Activated CD8-positive, alpha-beta memory T cell treated with anti-CD3 and anti-CD28 coated beads, Interleukin-2, amount 50 U/mL, for 24 hours (primary cell): ENCODE measurements around the gene PRR18.

Experiments used
- DNase-seq: peaks from one replicate; pipeline ENCODE4 v3.0.0-alpha.2; 2020; ENCODE audit errors: extremely low read depth

The PRR18 gene

GRCh38 chr6:166274739-166275370, 33.3 kb downstream of the PRR18 start:
- DNase-seq: no peak

GRCh38 chr6:166274163-166274562, 34.0 kb downstream of the PRR18 start:
- no peak for DNase-seq

- DNase-seq: no peak
Observed at GRCh38 chr6:166271376-166271765, 36.8 kb downstream of the PRR18 start.

GRCh38 chr6:166270706-166271375, 37.4 kb downstream of the PRR18 start:
- no peak for DNase-seq

- no peak for DNase-seq
Observed at GRCh38 chr6:166269301-166270039, 38.7 kb downstream of the PRR18 start.

GRCh38 chr6:166268431-166268830, 39.8 kb downstream of the PRR18 start:
- no peak for DNase-seq

GRCh38 chr6:166267526-166267925, 40.7 kb downstream of the PRR18 start:
- no peak for DNase-seq

- DNase-seq: no peak
Observed at GRCh38 chr6:166266336-166266735, 41.9 kb downstream of the PRR18 start.

- no peak for DNase-seq
Observed at GRCh38 chr6:166262743-166263515, 45.3 kb downstream of the PRR18 start.

GRCh38 chr6:166259296-166259977, 48.8 kb downstream of the PRR18 start:
- no peak for DNase-seq

GRCh38 chr6:166258854-166259276, 49.3 kb downstream of the PRR18 start:
- no peak for DNase-seq

GRCh38 chr6:166257911-166258318, 50.3 kb downstream of the PRR18 start:
- no peak for DNase-seq
